ENCODE measurements around the gene CYTH4.

The CYTH4 gene

GRCh38 chr22:37284805-37285355 lies 2.6 kb downstream of the CYTH4 start:
- DNase-seq (ENCODE audit: extremely low read depth, low read depth): no peak

GRCh38 chr22:37285937-37286336 lies 3.6 kb downstream of the CYTH4 start:
- DNase-seq (ENCODE audit: extremely low read depth, low read depth): no peak
- no peak overlapping the region for H3K4me3 ChIP-seq (replicated peaks; ENCODE audit: low read depth, low read length)
- no peak for TF ChIP-seq CTCF (IDR thresholded peaks at IDR 0.05; ENCODE audit: low read depth, low read length, missing control alignments)

More at GRCh38 chr22:37284805-37285355, 2.6 kb downstream of the CYTH4 start:
- H3K4me3 ChIP-seq (replicated peaks; ENCODE audit: low read depth, low read length): no peak overlapping the region
- no peak for TF ChIP-seq CTCF (IDR thresholded peaks at IDR 0.05; ENCODE audit: low read depth, low read length, missing control alignments)

DNA sequence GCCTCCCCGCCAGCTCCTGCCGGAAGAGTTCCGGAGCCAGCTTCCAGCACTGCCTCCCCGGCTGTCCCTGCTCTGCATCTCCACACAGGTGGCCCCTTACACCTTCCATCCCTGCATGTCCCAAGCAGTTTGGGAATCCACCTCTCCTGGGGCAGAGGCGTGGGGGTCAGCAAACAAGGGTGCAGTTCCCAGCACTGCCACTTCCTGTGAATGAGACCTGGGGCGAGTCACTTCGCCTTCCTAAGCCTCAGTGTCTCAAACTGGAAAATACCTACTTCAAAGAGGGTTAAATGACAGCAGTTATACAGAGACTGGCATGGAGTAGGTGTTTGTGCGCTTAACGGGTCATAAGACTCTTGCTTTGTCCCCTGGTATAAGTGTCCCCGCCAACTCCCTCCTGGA lies 5.2 kb downstream of the CYTH4 start:
- TF ChIP-seq CTCF (IDR thresholded peaks at IDR 0.05; ENCODE audit: low read depth, low read length, missing control alignments): no peak
- H3K4me3 ChIP-seq (replicated peaks; ENCODE audit: low read depth, low read length): no peak overlapping the region
- DNase-seq (ENCODE audit: extremely low read depth, low read depth): no peak

DNA sequence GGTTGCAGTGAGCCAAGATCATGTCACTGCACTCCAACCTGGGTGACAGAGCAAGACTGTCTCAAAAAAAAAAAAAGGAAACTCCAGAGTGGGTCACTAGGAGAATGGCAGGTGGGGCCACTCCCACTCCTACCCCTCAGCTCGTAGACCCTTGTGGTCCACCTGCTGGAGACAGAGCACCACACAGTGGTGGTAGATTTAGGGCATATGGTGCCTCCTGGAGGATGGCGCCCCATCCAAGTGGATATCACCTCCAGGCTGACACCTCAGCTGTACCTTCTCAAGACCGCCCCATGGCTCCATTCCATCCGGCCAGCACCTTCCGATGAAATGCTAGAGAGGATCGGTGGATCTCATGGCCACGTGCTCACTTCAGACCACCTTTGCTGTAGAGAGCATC lies 6.2 kb downstream of the CYTH4 start:
- no peak overlapping the region for H3K4me3 ChIP-seq (replicated peaks; ENCODE audit: low read depth, low read length)
- TF ChIP-seq CTCF (IDR thresholded peaks at IDR 0.05; ENCODE audit: low read depth, low read length, missing control alignments): no peak
- no peak for DNase-seq (ENCODE audit: extremely low read depth, low read depth)

DNA sequence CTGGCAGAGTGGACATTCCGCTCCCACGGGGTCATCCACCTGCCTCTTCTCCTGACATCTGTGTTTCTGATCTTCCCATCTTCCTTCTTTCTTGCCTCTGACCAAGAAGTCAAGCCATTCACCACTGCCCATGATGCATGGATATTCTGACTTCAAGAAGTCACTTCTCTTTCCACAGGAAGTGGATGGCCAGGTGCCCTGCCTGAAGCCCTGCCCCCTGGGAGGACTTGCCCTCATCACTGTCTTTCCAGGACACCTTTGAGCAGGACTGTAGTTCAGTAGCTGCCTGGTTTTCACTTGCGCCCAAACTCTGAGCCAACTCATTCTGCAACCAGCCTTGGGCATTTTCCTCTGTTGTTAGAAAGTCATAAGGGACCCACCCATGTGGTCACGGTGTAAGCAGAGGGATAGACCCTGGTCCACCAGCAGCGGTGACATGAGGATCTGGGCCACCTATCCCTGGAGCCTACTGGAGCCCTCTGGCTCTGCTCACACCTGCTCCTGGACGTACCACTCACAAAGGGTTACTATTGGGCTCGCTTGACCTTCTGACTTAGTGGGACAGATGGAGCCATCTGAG lies 6.9 kb downstream of the CYTH4 start:
- no peak overlapping the region for H3K4me3 ChIP-seq (replicated peaks; ENCODE audit: low read depth, low read length)
- DNase-seq (ENCODE audit: extremely low read depth, low read depth): no peak
- TF ChIP-seq CTCF (IDR thresholded peaks at IDR 0.05; ENCODE audit: low read depth, low read length, missing control alignments): no peak

- no peak for TF ChIP-seq CTCF (IDR thresholded peaks at IDR 0.05; ENCODE audit: low read depth, low read length, missing control alignments)
- H3K4me3 ChIP-seq (replicated peaks; ENCODE audit: low read depth, low read length): no peak overlapping the region
- DNase-seq (ENCODE audit: extremely low read depth, low read depth): peak; percentile 68
These were observed 8.4 kb downstream of the CYTH4 start for GRCh38 chr22:37290737-37291136.

Data from HFF-Myc (cell line).